GM19463 (cell line): ENCODE results near the gene ACAP3.
"Not testable (repeated sequence)": the region's sequence is repeated elsewhere in the genome, so short reads cannot be mapped to it uniquely, and the experiment has no call there.

ENCODE experiments used
- ATAC-seq: cut with Tn5 transposase; IDR thresholded peaks from one replicate; pipeline ENCODE4 v1.9.1; 2021; ENCODE audit warnings: mild to moderate bottlenecking, moderate library complexity; ENCODE audit not compliant: unreplicated experiment

The ACAP3 gene

DNA sequence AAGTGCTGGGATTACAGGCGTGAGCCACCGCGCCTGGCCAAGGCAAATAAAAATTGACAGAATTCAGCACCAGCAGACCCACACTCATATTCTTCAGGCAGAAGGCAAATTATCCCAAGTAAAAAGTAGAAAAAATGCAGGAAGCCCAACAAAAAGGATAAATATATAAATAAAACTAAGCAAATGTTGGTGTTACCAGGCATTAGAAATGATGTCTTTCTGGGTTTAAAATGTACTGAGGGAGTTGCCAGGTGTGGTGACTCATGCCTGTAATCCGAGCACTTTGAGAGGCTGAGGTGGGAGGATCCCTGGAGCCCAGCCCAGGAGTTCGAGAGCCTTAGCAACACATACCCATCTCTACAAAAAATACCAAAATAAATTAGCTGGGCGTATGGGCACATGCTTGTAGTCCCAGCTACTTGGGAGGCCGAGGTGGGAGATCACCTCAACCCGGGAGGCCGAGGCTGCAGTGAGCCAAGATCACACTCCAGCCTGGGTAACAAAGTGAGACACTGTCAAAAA lies 10.5 kb upstream of the ACAP3 start:
- no peak for ATAC-seq

- no peak for ATAC-seq
Measured at GRCh38 chr1:1317420-1317819, 9.7 kb upstream of the ACAP3 start.

DNA sequence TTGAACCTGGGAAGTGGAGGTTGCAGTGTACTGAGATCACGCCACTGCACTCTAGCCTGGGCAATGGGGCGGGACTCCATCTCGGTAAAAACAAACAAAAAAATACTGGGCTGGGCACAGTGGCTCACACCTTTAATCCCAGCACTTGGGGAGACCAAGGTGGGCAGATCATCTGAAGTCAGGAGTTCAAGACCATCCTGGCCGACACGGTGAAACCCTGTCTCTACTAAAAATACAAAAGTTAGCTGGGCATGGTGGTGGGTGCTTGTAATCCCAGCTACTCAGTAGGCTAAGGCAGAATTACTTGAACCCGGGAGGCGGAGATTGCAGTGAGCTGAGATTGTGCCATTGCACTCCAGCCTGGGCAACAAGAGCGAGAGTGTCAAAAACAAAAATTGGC lies 8.5 kb upstream of the ACAP3 start:
- ATAC-seq, result not testable (repeated sequence)

- ATAC-seq, result no peak
Measured at GRCh38 chr1:1315435-1315954, 7.8 kb upstream of the ACAP3 start.

- ATAC-seq, result no peak
Measured at GRCh38 chr1:1314678-1315335, 7.1 kb upstream of the ACAP3 start.

GRCh38 chr1:1314237-1314586 lies 6.5 kb upstream of the ACAP3 start:
- ATAC-seq, result no peak

- no peak for ATAC-seq
Measured at GRCh38 chr1:1313500-1314236, 5.9 kb upstream of the ACAP3 start.

GRCh38 chr1:1312450-1313314 lies 5.0 kb upstream of the ACAP3 start:
- ATAC-seq, result no peak

GRCh38 chr1:1311107-1312104 lies 3.7 kb upstream of the ACAP3 start:
- no peak for ATAC-seq

DNA sequence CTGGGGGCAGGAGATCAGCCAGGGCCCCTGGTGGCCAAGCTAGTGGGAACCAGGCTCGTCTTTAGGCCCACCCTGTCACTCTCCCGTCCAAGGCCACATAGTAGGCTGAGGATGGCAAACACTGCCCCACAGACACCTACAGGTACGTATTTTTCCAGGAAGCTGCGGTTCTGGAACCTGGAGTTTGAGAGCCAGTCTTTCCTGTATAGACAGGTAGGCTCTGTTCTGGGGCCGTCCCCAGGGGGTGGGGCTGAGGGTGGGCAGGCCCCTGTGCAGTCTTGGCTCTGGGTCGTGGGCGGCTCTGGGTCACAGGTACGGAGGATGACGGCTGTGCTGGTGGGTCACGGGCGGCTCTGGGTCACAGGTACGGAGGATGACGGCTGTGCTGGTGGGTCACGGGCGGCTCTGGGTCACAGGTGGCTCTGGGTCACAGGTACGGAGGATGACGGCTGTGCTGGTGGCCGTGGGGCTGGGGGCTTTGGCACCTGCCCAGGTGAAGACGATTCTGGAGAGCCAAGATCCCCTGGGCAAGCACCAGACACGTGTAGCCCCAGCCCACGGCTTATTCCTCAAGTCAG lies 2.8 kb upstream of the ACAP3 start:
- ATAC-seq, result no peak

DNA sequence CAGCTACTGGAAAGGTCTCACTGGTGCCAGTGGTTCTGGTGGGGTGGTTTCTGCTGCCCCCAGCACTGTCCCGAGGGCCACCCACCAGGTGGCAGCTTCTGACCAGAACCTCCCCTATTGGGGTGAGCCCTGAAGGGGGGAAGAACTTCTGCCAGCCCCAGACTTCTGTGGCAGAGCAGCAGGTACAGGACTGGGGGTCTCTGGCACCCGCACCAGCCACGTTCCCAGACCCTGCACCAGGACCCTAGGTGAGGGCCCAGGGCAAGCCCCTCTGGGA lies 2.3 kb upstream of the ACAP3 start:
- no peak for ATAC-seq

DNA sequence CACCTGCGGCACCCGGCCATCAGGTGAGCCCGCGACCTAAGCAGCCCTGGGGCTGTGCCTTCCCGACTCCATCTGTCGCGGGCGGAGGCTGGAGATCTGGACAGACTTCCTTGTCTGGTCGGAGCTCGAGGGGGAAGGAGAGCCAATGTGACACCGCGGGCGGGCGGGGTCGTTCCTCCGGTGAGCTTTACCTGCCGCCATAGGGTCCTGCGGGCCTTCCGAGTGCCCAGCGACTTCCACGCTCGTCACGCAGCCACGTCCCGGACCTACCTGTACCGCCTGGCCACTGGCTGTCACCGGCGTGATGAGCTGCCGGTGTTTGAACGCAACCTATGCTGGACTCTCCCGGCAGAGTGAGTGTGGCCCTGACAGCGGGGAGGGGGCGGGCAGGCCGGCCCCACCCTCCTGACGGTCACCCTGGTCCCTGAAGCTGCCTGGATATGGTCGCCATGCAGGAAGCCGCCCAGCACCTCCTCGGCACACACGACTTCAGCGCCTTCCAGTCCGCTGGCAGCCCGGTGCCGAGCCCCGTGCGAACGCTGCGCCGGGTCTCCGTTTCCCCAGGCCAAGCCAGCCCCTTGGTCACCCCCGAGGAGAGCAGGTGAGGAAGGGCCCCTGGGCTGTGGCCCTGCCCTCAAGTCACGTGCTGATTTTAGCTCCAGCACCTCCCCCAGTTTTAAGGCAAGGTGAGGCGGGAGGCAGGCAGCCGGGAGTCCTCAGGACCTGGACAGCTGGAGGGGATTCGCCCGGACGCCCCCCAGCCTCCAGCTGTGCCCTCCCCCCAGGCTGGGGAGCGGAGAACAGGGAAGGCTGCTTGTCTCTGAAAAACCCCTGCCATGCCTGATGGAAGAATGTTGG lies 1.8 kb upstream of the ACAP3 start:
- ATAC-seq, result no peak

DNA sequence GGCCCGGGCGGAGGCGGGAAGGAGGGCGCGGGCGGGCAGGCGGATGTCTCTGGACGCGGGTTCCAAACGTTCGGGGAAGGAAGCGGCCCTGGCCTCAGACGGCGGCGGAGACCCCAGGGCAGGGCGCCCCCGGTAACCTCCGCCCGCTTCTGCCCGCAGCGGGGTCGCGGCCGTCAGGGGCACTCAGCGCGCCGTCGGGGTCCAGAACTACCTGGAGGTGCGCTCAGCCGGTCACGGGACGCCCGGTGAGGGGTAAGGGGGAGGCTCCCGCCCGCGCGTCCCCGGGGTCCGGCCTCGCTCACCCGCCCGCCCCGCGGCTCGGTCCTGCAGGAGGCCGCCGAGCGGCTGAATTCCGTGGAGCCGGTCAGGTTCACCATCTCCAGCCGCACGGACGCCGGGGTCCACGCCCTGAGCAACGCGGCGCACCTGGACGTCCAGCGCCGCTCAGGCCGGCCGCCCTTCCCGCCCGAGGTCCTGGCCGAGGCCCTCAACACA lies 1.1 kb upstream of the ACAP3 start:
- no peak for ATAC-seq

GRCh38 chr1:1307261-1307922 lies 338 bp downstream of the ACAP3 start:
- peak; percentile 1 for ATAC-seq

DNA sequence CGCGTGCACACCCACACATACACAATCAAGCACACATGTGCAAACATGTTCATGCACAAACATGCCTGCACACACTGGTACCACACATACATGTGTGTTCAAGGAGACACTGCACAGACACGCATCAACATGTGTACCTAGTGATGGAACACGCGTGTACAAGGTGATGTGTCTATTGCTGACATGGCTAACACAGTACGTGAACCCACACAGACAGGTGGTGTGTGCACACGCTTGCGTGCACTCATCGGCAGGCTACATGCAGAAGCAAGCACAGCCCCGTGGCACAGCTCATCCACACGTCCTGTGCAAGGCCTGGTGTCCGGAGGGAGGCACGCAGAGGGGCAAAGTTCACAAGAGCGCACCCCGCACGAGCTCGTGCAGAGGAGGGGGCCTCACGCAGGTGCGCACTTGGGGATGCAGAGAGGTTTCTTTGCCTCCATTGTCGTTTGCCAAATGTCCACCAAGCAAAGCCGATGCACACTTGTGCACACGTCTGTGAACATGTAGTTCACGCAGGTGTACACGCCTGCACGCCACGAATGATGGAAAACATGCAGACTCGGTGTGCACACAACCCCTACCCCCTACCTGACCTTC lies 969 bp downstream of the ACAP3 start:
- ATAC-seq, result no peak

- ATAC-seq, result no peak
Measured at GRCh38 chr1:1306070-1306660, 1.6 kb downstream of the ACAP3 start.

- no peak for ATAC-seq
Measured at GRCh38 chr1:1305300-1306069, 2.2 kb downstream of the ACAP3 start.
